NT2/D1 (cell line): ENCODE results near the gene TMEM87A.

ENCODE experiments used
- DNase-seq: peaks from one replicate; pipeline ENCODE4 v3.0.0-alpha.2; 2011; ENCODE audit warnings: low read depth, low spot score
- H3K27me3 ChIP-seq: 2 replicates; pipeline ENCODE4 v1.6.0; 2011; ENCODE audit warnings: mild to moderate bottlenecking; ENCODE audit not compliant: insufficient read length, insufficient read depth
- H3K36me3 ChIP-seq: 2 replicates; pipeline ENCODE4 v1.6.1; 2011; ENCODE audit warnings: mild to moderate bottlenecking, low read length, mixed read lengths; ENCODE audit not compliant: insufficient read depth, insufficient read length
- H3K4me1 ChIP-seq: 2 replicates; pipeline ENCODE4 v1.5.1; 2011; ENCODE audit not compliant: insufficient read depth, insufficient read length
- H3K4me3 ChIP-seq: 2 replicates; pipeline ENCODE4 v1.5.1; 2011; ENCODE audit warnings: low read depth; ENCODE audit not compliant: insufficient read length
- H3K9ac ChIP-seq: 2 replicates; pipeline ENCODE4 v1.6.0; 2011; ENCODE audit warnings: low read depth; ENCODE audit not compliant: insufficient read length
- H3K9me3 ChIP-seq: 2 replicates; pipeline ENCODE4 v1.5.1; 2011; ENCODE audit warnings: mild to moderate bottlenecking, low read length; ENCODE audit not compliant: insufficient read depth
- SUZ12 ChIP-seq: IDR thresholded peaks from 2 replicates; pipeline ENCODE4 v1.6.1; 2011; ENCODE audit not compliant: insufficient read length, insufficient read depth; ENCODE audit errors: extremely low read depth
- YY1 ChIP-seq: IDR thresholded peaks from 2 replicates; pipeline ENCODE4 v1.6.1; 2011; ENCODE audit not compliant: insufficient read length, insufficient read depth
- ZNF274 ChIP-seq: IDR thresholded peaks from 2 replicates; pipeline ENCODE4 v1.6.1; 2011; ENCODE audit warnings: mild to moderate bottlenecking, low read depth, low read length

TMEM87A gene

GRCh38 chr15:42215913-42216829, 57.1 kb downstream of the TMEM87A start:
- Histone ChIP-seq H3K36me3 (peaks cover 73% of the 10 kb centered on the region), H3K4me1 (no peaks in the 10 kb centered on the region), H3K27me3 (no peaks in the 10 kb centered on the region), H3K9ac (no peak overlapping the region), H3K9me3 (no peaks in the 10 kb centered on the region), H3K4me3 (no peak overlapping the region)
- TF ChIP-seq YY1, result no peak
- TF ChIP-seq SUZ12, result no peak
- TF ChIP-seq ZNF274, result no peak
- no peak for DNase-seq

- H3K4me3 ChIP-seq, result no peak overlapping the region
- H3K9ac ChIP-seq, result no peak overlapping the region
- no peaks in the 10 kb centered on the region for H3K9me3 ChIP-seq
- no peak for DNase-seq
- no peaks in the 10 kb centered on the region for H3K4me1 ChIP-seq
- no peak for TF ChIP-seq YY1
- no peak for TF ChIP-seq SUZ12
- TF ChIP-seq ZNF274, result no peak
- no peaks in the 10 kb centered on the region for H3K27me3 ChIP-seq
- peaks cover 74% of the 10 kb centered on the region for H3K36me3 ChIP-seq
These were observed 58.6 kb downstream of the TMEM87A start for GRCh38 chr15:42214600-42214999.

GRCh38 chr15:42213511-42213910, 59.7 kb downstream of the TMEM87A start:
- Histone ChIP-seq H3K9me3 (no peaks in the 10 kb centered on the region), H3K27me3 (no peaks in the 10 kb centered on the region), H3K36me3 (peaks cover 63% of the 10 kb centered on the region), H3K4me3 (no peak overlapping the region), H3K4me1 (no peaks in the 10 kb centered on the region), H3K9ac (no peak overlapping the region)
- TF ChIP-seq ZNF274 (no peak), YY1 (no peak), SUZ12 (no peak)
- DNase-seq, result no peak

DNA sequence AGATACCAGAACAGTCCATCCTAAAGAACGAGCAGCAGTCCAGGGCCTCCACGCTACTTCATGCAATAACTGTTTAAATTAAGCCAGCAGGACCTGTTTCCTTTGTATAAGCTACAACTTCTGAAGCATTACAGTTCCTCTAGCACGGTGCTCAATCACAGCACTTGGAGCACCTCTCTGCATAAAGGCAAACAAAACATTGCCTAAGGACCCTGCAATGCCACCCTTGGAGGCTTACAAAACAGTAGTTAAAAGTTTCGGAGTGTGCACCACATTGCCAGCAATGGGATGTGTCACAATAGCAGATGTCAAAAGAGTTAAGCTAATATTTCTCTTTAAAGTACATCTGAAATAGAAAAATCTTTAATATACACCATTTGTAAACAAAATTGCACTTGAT, 62.5 kb downstream of the TMEM87A start:
- TF ChIP-seq YY1 (no peak), SUZ12 (no peak), ZNF274 (no peak)
- Histone ChIP-seq H3K4me1 (no peaks in the 10 kb centered on the region), H3K27me3 (no peaks in the 10 kb centered on the region), H3K4me3 (no peak overlapping the region), H3K9ac (no peak overlapping the region), H3K36me3 (peaks cover 41% of the 10 kb centered on the region), H3K9me3 (no peaks in the 10 kb centered on the region)
- DNase-seq, result no peak

DNA sequence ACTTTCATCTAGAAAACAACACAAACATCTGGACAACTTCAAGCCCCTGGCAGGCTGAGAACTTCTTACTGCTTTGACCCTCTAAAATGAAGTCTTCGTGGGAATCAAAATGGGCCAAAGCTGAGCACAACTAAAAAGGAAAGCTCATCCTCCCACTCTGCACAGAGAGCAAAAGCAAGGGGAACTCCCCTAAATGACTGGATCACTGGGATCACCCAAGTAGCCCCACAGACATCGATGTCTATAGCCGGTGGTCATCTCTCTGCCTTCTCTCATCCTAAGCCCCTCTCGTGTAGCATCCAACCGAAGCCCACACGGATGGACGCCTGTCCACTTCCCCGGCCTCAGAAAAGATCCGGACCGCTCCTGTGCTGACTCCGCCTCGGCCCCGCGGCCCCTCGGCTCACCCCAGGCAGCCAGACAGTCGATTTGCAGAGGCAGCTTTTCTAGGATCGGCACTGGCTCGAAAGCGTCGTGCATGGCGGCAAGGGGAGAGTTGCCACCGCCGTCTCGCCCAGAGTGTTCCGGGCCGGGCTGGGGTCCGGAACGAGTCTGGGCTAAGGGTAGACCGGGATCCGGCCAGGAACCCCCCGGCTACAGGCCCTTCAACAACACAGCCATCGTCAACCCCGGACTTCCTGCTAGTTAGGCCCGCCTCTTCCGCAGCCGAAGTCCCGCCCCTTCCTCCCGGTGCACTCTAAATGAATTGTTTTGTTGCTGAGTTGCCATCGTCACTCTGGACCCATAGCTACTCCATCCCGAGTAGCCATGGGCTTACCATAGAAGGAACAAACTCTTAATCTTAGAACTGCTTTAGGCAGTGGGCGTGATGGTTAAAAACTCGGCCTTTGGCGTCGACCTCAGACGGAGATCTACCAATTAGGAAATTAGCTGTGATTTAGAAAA, 65.3 kb downstream of the TMEM87A start, which contains the start of gene VPS39:
TSS of gene VPS39 (minus strand) at position 631 of the 906 bp plus-strand sequence. CDS start at position 480, 151 bp downstream.
- no peak for TF ChIP-seq ZNF274
- no peak for TF ChIP-seq YY1
- no peak for TF ChIP-seq SUZ12
- Histone ChIP-seq H3K4me3 (peak within 1 kb of the TSS; percentile 58), H3K9me3 (no peaks in the 10 kb centered on the region), H3K27me3 (no peaks in the 10 kb centered on the region), H3K36me3 (peaks cover 23% of the 10 kb centered on the region), H3K9ac (peak within 1 kb of the TSS; percentile 86), H3K4me1 (no peaks in the 10 kb centered on the region)
- peak; percentile 68 for DNase-seq

- Histone ChIP-seq H3K27me3 (no peaks in the 10 kb centered on the region), H3K9ac (no peak overlapping the region), H3K4me3 (no peak overlapping the region), H3K4me1 (no peaks in the 10 kb centered on the region), H3K9me3 (no peaks in the 10 kb centered on the region), H3K36me3 (peaks cover 16% of the 10 kb centered on the region)
- TF ChIP-seq YY1 (no peak), ZNF274 (no peak), SUZ12 (no peak)
- no peak for DNase-seq
These were observed 66.8 kb downstream of the TMEM87A start for GRCh38 chr15:42206406-42206805.
